NOMO-1 treated with dmso at 0.1 percent for 144 hours (cell line): Measurements from ENCODE around the gene HTR3E.
"Not testable (repeated sequence)": the region's sequence is repeated elsewhere in the genome, so short reads cannot be mapped to it uniquely, and the experiment has no call there.

Experiments
- DNase-seq: peaks from one replicate; lab custom pipeline; 2025; ENCODE audit not compliant: unreplicated experiment; lab: John Stamatoyannopoulos, UW

The HTR3E gene

GRCh38 chr3:184096811-184097383 is at the start of gene HTR3E:
Gene HTR3E, plus strand, starts transcription at chr3:184097064. Its CDS starts 466 bp downstream, at chr3:184097530.
- DNase-seq = no peak

GRCh38 chr3:184050217-184050847 is 46.5 kb upstream of the HTR3E start:
- DNase-seq = peak; percentile 25

GRCh38 chr3:184052767-184053166 is 44.1 kb upstream of the HTR3E start, which contains the start of gene HTR3C:
Gene HTR3C, plus strand, starts transcription at chr3:184053047. Its CDS starts 34 bp downstream, at chr3:184053081.
- no peak for DNase-seq

- DNase-seq = no peak
These were observed 38.8 kb upstream of the HTR3E start for GRCh38 chr3:184058029-184058428.

- no peak for DNase-seq
These were observed 37.4 kb upstream of the HTR3E start for GRCh38 chr3:184059424-184059823.

GRCh38 chr3:184062637-184063036 is 34.2 kb upstream of the HTR3E start:
- no peak for DNase-seq

- no peak for DNase-seq
These were observed 30.7 kb upstream of the HTR3E start for GRCh38 chr3:184066211-184066610.

- DNase-seq = no peak
These were observed 29.2 kb upstream of the HTR3E start for GRCh38 chr3:184067573-184068055.

GRCh38 chr3:184068344-184068743 is 28.5 kb upstream of the HTR3E start:
- DNase-seq = no peak

- not testable (repeated sequence) for DNase-seq
These were observed 25.7 kb upstream of the HTR3E start for GRCh38 chr3:184071142-184071541.

GRCh38 chr3:184073621-184074020 is 23.2 kb upstream of the HTR3E start:
- no peak for DNase-seq

GRCh38 chr3:184075901-184076300 is 21.0 kb upstream of the HTR3E start:
- no peak for DNase-seq

GRCh38 chr3:184077881-184078280 is 19.0 kb upstream of the HTR3E start:
- no peak for DNase-seq

GRCh38 chr3:184078851-184079250 is 18.0 kb upstream of the HTR3E start:
- no peak for DNase-seq

GRCh38 chr3:184081116-184081830 is 15.6 kb upstream of the HTR3E start:
- no peak for DNase-seq

GRCh38 chr3:184082034-184082433 is 14.8 kb upstream of the HTR3E start:
- DNase-seq = no peak

GRCh38 chr3:184082465-184082864 is 14.4 kb upstream of the HTR3E start:
- DNase-seq = no peak

- DNase-seq = peak; percentile 90
These were observed 11.4 kb upstream of the HTR3E start for GRCh38 chr3:184085389-184085852.

- DNase-seq = no peak
These were observed 4.7 kb upstream of the HTR3E start for GRCh38 chr3:184092199-184092598.

GRCh38 chr3:184097556-184097955 is 692 bp downstream of the HTR3E start:
- no peak for DNase-seq

GRCh38 chr3:184099806-184100686 is 3.2 kb downstream of the HTR3E start:
- DNase-seq = no peak
